HG03103 (cell line): Measurements from ENCODE around the gene BMPR1A.
"Not testable (repeated sequence)": the region's sequence is repeated elsewhere in the genome, so short reads cannot be mapped to it uniquely, and the experiment has no call there.

Experiments
- ATAC-seq: cut with Tn5 transposase; IDR thresholded peaks from one replicate; pipeline ENCODE4 v1.9.1; 2021; ENCODE audit warnings: low read depth; ENCODE audit not compliant: unreplicated experiment

Gene BMPR1A

DNA sequence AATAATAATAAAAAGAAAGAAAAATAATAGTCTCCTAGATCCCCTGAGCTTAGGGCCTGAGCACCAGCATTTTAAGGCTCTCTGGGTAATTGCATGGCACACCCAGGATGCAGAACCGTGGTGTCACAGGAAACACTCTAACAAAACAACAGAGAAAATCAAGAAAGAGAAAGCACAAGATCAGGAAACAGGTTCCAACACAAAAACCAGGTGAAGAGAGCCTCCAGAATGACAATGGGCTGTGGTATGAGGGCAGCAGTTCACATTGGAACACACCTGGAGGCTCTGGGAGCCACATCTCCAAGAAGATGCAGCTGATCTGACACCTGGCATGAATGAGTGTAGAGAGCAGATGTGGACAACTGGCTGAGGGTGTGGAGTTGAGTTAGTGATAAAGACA lies 193.9 kb downstream of the BMPR1A start:
- no peak for ATAC-seq

DNA sequence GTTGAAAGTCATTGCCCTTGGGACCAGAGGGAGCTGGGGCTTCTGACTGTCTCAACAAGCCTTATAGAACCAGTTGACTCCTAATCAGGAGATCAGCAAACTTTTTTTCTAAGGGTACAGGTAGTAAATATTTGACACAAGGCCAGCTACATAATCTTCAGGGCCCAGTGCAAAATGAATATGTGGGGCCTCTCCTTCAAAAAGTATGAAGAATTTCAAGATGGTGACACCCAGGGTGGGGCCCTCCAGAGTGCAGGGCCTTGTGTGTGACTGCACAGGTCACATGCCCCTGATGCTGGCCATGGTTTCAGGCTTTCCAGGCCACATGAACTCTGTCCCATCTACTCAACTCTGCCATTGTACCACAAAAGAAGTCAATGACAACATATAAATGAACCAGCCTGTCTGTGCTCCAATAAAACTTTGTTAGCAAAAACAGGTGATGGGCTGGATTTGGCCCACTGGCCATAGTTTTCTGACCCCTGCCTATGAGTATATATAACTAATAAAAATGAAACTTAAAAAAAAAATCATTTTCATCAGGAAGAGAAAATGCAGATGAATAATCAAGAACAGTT lies 194.9 kb downstream of the BMPR1A start:
- no peak for ATAC-seq

DNA sequence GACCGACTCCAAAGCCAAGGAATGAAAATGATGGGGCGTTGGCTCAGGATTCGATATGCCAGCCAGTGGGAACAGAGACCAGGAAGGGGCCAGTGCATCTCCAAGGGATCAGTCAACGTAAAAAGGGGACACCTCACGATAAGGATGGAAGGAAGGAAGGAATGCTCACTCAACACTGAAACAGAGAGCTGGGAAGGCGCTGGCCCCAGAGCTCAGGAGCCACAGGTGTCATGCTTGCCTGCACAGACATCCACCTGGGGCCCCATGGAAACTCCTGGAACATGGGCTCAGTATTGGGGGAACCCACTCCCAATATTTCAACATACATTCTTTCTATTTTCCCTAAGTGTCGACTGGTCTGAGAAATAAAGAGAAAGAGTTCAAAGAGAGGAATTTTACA lies 195.7 kb downstream of the BMPR1A start:
- no peak for ATAC-seq

DNA sequence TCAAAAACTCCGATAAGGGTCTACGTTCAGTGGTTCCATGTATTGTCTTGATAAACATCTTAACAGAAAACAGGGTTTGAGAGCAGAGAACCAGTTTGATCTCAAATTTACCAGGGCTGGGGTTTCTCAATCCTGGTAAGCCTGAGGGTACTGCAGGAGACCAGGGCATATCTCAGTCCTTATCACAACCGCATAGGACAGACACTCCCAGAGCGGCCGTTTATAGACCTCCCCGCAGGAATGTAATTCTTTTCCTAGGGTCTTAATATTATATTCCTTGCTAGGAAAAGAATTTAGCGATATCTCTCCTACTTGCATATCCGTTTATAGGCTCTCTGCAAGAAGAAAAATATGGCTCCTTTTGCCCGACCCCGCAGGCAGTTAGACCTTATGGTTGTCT lies 196.3 kb downstream of the BMPR1A start:
- ATAC-seq: not testable (repeated sequence)

DNA sequence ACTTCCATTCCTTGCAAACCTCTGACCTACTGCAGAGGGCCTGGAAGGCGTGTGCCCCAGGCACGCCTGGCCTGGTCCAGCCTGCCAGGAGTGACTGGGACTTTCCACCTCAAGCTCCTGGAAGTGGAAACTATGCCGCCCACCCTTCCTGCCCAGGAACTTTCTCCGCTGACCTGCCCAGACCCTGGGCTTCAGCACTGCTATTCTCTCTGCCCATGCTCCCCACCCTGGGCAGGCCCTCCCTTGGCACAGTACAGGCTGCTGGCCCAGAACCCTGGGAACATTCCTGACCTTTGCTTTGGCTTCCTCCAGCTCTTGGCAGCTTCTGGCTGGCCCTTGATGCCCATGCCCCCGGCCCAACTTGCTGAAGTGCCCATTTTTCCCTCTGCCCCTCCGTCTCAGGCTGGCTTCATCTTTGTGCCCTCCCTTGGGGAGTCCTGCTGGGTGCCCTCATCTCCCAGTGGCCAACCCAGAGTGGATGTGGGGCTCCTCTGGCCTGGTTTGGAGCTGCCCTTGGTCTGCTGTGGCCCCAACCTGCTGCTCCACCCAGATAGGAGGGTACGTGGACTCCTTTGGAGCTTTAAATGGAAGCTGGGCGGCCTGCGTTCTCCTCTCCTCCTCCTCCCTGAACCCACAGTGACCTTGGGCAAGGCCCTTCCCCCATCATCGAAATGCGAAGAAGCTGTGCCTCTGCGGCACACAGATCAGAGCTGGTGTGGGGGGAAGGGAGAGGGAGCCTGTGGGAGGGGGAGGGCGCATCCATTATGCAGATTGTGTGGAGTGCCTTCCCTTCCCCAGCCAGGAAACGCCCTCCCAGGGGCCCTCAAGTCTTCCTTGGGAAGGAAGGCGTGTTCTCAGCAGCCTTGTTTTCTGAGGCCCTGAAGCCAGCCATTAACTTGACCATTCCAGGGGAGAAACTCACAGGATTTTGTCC lies 197.6 kb downstream of the BMPR1A start:
- no peak for ATAC-seq

DNA sequence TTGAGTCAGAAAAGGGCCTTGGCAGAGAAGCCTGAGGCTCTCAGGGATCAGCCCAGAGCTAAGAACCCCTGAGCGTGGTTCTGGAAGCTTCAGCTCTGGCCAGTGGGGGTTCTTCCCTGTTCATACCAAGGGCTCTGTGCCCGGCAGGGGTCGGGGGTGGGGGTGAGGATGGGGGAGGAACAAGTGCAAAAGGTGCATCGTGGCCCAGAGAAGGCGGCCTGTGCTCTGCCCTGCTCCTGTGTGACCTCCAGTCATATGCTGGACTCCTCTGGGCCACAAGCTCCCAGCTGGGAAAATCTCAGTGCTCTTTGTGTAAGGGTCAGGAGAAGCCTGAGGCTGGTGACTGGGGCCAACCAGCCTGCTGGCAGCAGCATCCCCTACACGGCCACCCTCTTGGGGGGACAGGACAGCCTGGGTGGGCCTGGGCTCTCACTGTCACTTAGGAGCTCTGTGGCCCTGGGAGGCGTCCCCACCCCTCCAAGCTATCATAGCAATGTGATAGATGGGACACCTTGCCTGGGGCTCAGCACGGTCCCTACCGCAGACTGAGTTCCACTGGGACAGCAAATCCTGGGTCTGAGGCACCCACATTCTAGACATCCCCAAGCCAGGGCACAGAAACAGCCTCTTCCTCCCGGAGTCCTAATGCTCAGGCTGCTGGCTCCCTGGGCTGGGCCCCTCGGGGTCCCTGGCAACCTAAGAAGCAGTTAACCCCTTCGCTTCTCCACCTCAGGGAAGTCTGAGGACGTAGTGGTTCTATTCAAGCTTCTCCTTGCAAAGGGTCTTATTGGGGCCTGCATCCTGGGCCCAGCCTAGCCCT lies 198.5 kb downstream of the BMPR1A start:
- no peak for ATAC-seq

DNA sequence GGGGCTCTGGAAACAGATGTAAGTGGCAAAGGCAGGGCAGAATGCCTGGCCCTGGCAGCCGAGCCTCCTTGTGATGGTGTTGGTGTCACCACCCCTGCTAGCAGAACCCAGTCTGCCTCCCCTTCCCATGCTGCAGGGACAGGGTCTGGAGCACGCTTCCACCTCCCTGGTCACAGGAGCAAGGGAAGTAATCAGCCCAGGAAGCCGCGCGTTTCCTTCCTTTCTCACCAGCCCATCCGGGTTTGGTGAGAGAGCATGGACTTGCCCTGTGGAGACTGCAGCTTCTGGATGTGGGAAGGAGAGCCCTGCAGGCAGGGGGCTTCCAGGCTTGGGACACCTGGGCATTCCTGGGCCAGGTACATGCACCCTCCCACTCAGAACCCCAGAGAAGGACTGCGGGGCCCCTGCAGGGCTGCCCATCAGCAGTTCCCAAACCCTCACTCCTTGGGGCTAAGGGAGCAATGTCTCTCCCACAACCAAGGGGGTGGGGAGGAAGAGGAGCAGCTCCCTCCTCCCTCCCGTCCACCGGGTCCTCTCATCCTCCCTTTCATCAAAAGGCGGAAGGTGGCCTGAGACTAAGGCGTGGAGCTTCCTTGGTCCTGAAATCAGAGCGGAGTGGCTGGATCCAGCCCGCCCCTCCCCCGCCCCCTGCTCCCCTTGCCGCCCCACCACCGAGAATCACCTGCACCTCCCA lies 199.2 kb downstream of the BMPR1A start:
- ATAC-seq: no peak

DNA sequence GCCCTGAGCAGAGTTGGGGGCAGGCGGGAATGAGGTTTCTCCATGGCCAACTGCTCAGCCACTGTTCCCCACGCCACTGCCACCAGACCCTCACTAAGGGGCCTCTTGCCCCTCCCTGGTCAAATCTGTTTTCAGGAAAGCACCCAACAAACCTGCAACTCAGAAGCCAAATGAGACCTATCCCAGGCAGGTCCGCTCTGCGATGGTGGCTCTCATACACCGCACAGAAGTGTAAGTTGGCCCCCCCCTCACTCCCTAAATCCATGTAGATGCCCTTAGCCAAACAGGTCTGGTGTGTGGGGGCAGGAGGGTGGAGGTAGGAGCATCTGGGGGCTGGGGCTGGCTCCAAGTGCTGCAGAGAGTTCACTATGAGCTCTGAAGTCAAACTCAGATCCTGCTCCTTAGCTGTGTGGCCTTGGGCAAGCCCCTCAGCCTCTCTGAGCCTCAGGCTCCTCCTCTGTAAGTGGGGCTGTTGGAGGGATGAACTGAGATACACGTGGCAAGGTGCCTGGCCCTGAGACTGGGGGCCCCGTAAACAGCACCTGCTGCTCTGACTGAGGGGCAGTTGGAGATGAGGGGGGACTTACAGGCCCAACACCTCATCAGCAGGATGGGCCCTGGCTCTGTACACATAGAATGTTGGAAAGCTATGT lies 199.9 kb downstream of the BMPR1A start:
- ATAC-seq: no peak

DNA sequence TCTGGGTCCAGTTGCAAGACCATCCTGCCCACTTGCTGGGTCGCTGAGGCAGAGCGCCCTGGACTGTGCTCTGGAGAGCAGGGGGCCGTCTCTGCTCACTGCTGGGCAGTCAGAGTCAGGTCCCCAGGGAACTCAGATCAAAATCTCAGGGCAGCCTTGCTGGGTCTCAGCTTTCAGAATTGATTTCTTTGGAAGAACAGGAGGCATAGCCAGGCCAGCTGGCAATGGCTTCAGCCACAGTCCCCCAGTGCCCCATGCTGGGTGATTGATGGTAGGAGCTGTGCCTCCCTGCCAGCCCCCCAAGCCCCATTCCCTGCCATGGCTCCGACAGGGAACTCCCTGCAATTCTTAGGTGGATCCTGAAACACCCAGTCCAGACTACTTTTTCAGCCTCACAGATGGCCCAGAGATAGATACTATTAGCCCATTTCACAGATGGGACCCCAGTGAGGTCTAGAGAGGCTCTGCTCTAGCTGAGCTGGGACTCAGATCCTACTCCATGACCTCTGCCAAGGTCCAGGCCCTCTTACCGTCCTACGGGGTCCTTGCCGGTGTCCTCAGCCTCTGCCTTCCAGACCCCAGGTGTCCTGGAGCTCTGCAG lies 200.5 kb downstream of the BMPR1A start:
- ATAC-seq: no peak

DNA sequence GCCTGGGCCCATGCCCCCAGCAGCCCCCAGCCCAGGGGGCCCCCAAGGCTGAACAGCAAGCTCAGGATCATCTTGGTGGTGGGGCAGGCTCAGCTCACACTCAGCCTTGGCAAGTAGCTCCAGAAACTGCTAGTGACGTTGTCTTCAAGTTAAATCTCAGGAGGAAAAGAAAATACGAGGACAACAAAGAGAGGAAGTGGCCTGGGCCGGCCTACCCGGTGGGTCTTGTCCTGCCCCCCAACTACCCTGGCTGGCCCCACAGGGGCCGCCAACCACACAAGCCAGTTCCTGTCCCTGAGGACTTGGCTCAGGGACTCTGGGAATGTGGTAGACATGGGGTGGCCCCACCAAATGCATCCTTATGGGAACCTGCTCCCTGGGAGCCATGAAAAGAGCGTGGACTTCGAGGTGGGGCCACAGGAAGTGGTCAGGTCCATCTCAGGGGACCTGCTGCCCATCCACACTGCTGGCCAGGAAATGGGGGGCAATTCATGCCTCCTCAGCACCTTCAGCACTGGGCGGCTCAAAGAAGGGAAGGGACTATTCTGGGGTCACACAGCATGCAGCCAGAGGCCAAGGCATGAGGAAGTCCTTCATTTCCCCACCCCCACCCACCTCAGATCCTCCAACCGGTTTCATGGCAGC lies 201.2 kb downstream of the BMPR1A start, which contains the start of gene MMRN2:
TSS of gene MMRN2 (minus strand) at position 145 of the 645 bp plus-strand sequence. CDS start at position 71, 74 bp downstream.
- no peak for ATAC-seq

DNA sequence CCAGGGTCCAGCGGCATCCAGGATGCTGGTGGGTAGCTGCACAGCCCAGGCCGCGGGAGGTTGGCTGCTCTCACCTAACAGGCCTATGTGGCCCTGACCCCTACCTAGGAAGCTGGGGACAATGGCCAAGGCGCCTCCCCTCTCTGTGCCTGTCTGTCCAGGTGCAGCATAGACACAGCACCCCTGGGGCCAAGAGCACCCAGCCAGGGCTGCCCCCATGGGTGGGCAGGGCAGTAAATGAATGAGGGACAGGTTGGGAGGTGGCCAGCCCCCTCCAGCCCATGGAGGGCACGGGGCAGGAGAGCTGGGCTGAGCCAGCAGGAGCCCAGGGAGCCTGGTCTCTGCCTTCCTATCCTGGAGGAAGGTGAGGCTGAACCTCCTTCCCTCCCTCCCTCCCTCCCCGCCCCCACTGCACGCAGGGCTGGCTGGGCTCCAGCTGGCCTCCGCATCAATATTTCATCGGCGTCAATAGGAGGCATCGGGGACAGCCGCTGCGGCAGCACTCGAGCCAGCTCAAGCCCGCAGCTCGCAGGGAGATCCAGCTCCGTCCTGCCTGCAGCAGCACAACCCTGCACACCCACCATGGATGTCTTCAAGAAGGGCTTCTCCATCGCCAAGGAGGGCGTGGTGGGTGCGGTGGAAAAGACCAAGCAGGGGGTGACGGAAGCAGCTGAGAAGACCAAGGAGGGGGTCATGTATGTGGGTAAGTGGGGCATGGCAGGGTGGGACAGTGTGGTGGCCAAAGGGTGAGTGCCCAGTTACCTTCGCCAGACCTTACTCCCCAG lies 201.9 kb downstream of the BMPR1A start, which contains the start of gene SNCG:
TSS of gene SNCG (plus strand) at position 484 of the 785 bp plus-strand sequence. CDS start at position 583, 99 bp downstream.
- no peak for ATAC-seq

DNA sequence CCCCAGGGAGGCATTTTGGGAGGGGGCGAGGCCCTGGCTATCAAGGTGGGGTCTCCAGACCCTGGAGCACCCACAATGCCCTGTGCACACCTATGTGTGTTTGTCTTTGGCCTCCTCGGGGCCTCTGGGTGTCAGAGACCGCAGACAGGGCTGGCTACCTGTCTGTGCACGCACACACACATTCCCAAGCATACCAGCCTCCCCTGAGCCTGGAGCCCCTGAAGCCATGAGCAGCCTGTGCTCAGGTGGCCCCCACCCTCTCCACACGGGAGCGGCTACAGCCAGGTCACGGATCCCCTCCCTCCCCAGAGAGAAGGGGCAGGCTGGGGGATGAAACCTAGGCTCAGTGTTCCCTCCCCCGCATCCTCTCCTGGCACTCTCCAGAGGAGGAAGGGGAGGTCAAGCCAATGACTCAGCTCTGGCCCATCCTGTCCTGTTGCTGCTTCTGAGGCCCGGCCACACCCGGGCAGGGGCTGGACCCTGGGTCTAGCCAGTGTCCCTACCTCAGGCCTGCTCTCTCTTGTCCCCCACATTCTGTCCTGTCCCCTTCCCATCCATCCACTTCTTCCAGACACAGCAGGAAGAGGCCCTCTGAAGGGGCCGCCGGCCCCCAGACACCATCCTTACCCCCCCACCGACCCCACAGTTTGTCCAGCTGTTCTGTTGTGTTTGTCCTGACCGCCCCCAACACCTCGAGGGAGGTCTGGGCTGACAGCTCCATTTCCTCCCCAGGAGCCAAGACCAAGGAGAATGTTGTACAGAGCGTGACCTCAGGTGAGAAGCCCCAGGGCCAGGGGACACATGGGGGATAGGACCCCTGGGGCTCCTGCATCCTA lies 202.7 kb downstream of the BMPR1A start:
- no peak for ATAC-seq

DNA sequence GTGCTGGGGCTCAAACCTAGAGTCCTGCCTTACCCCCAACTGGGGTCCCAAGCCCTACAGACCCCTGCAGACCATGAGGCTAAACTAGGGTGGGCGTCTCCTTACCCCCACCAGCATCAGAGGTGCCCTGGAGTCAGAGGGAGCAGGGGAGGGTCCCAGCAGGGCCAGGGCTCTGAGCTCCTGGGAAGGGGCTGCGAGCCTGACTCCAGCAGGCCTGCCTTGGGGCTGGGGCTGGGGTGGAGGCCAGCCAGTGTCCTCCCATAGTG lies 203.3 kb downstream of the BMPR1A start:
- no peak for ATAC-seq

DNA sequence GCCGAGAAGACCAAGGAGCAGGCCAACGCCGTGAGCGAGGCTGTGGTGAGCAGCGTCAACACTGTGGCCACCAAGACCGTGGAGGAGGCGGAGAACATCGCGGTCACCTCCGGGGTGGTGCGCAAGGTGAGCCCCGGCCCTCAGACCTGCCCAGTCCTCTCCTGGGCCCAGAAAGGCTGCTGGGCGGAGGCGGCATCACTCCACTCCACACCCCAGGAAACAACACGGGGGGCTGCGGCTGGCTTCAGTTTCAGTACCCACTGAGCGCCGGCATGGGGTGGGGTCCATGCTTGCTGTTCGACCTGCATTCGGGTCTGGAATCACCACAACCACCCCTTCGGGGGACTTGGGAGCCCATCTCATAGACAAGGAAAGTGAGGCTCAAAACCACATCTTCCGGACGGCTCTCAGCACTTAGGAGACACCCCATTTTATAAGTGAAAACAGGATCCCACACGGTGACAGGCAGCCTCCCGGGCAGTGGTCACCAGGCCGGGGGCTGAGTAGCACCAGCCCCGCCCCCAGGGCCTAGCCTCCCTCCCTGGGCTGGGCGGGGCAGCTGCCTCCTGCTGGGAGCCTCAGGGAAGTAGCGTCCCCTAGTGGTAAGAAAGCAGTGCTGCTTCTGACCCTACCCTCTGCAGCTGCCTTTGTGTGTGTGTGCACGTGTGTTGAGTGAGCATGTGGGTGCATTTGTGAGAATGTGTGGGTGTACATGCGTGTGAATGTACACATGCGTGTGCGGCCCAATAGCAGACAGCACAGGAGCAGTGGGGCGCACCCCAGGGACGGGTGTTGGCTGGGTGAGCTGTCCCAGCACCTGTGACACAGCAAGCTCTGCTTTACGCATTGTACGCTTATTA lies 203.8 kb downstream of the BMPR1A start:
- ATAC-seq: peak; percentile 78

DNA sequence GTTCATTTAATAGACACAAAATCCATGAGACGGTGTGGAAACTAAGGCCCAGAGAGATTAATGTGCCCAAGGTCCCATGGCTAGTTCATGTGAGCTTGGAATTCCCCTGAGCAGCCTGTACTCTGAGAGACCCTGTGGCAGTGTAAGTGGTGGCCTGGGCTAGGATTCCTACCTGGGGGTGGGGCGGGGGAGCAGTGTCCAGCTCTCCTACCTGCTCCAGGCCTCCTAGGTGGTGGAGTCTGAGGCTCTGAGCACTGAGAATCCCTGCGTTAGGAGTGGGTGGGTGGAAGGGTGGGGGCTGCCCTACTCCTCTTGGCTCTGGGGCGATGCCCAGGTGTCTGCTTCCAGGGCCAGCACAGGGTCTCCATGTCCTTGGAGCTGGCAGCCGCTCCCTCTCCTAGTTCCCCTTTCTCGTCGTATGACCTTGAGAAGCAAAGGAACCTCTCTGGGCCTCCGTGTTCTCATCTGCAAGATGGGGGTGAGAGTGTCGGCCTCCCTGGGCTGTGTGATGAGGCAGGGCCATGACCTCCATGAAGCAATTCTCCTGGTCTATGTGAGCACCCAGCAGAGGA lies 204.5 kb downstream of the BMPR1A start:
- no peak for ATAC-seq

DNA sequence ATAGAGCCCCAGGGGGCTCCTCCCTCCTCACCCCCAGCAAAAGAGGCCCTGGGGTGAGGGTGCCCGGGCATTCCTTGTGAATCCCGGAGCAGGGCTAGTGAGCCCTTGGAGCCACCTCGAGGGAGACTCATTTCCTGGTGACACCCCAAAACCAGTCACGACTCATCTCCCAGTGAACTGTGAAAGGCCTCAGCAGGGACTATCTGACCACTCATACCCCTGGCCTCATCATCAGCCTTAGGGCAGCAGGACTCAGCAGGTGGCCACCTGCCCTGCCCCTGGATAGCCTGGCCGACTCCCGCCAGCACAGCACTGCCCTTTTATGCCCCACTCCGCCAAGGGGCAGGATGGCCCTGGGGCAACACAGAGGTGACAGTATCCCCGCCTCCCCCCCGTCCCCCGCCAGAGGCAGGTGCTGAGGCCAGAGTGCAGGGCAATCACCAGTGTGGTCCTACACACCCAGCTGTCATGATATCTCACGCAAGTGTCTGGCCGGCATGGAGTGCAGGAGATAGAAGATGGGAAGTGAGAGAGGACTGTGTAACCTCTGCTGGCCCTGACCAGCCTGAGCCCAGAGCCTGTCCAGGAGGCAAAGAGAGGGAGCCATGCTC lies 205.2 kb downstream of the BMPR1A start:
- no peak for ATAC-seq
